ENCODE measurements around the gene P3H1.

DNA sequence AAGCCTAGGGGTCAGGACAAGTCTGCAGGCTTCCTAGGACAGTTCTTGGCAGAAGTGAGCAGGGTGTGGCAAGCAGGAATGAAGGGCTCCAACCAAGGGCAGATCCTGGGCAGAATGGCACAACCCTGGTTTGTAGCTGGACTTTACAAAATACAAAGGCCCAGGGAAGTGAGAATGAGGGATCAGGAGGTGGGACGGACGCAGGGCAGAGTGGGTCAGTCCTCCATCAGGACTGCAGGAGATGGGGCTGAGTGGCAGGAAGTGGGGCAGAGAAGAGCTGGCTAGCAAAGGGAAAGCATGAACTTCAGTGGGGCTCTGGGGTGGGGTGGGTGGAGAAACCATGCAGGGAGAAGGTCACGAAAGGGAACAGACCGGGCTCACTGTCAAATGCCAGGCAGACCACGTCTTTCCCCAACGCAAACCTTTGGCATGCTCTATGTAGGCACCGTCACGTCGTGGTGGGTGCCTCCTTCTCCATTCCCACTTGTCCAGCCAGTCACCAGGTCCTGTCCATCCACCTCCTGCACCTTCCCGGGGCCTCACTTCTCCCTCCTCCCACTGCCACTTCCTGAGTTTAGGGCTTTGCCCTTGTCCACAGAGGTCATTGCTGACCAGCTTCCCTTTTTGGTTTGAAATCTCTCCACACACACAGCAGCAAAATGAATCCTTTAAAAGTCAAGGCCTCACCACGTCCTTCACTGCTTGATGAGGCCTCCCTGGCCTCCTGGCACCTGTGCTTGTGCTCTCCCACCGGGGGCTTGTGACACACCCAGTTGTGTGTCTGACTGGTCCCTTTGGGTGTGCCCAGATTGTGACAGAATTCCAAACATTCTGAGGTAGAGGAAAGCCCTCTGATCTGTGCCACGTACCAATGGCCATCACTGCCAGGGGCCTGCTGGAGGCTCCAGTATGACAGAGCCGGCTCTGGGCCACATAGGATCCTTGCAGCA, 18.1 kb downstream of the P3H1 start:
- TF ChIP-seq, protein P1, sequence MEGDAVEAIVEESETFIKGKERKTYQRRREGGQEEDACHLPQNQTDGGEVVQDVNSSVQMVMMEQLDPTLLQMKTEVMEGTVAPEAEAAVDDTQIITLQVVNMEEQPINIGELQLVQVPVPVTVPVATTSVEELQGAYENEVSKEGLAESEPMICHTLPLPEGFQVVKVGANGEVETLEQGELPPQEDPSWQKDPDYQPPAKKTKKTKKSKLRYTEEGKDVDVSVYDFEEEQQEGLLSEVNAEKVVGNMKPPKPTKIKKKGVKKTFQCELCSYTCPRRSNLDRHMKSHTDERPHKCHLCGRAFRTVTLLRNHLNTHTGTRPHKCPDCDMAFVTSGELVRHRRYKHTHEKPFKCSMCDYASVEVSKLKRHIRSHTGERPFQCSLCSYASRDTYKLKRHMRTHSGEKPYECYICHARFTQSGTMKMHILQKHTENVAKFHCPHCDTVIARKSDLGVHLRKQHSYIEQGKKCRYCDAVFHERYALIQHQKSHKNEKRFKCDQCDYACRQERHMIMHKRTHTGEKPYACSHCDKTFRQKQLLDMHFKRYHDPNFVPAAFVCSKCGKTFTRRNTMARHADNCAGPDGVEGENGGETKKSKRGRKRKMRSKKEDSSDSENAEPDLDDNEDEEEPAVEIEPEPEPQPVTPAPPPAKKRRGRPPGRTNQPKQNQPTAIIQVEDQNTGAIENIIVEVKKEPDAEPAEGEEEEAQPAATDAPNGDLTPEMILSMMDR (conservative IDR thresholded peaks at IDR 0.05 in 1 of 2, IDR thresholded peaks at IDR 0.05 in 1 of 2; ENCODE audit: extremely low read depth in 1 of 2, insufficient read depth in 1 of 2, low read depth in 1 of 2, low read length in 2 of 2), result no peak
- no peak for TF ChIP-seq EZH2 (IDR thresholded peaks at IDR 0.05; ENCODE audit: borderline replicate concordance, low read length)

Measured in mammary epithelial cell (primary cell).